Tongue (tissue), 2 donors: ENCODE results near the gene COPA. TPM values are rescaled to one million over a fixed set of nuclear protein-coding genes. Genes with fewer than 3 reads are reported as not detected.
"Not testable (repeated sequence)": the region's sequence is repeated elsewhere in the genome, so short reads cannot be mapped to it uniquely, and the experiment has no call there.

ENCODE experiments used
- DNase-seq: peaks from one replicate; pipeline ENCODE4 v3.0.0-alpha.2; 2015
- total RNA-seq: library from RNA; depleted of rRNA; stranded (reverse); fragments of >200 nt; gene quantifications from one replicate; pipeline ENCODE4 v1.2.3, GENCODE V29; 2014

The COPA gene
- total RNA-seq, 1 donor from 2014 or later: 144 TPM

- no peak for DNase-seq
Observed at GRCh38 chr1:160325252-160325651, 17.8 kb downstream of the COPA start.

- no peak for DNase-seq
Observed at GRCh38 chr1:160322831-160323230, 20.2 kb downstream of the COPA start.

- no peak for DNase-seq
Observed at GRCh38 chr1:160315359-160315758, 27.7 kb downstream of the COPA start.

GRCh38 chr1:160309571-160309970, 33.5 kb downstream of the COPA start:
- no peak for DNase-seq

- no peak for DNase-seq
Observed at GRCh38 chr1:160309185-160309557, 33.9 kb downstream of the COPA start.

- DNase-seq: no peak
Observed at GRCh38 chr1:160308451-160309184, 34.4 kb downstream of the COPA start.

- DNase-seq: no peak
Observed at GRCh38 chr1:160307118-160307791, 35.8 kb downstream of the COPA start.

GRCh38 chr1:160300173-160300572, 42.9 kb downstream of the COPA start:
- no peak for DNase-seq

- DNase-seq: no peak
Observed at GRCh38 chr1:160296036-160296435, 47.0 kb downstream of the COPA start.

- DNase-seq: no peak
Observed at GRCh38 chr1:160293020-160293968, 49.8 kb downstream of the COPA start.

- peak; percentile 84 for DNase-seq
Observed at GRCh38 chr1:160291248-160292220, 51.5 kb downstream of the COPA start.

GRCh38 chr1:160287769-160288168, 55.3 kb downstream of the COPA start:
- not testable (repeated sequence) for DNase-seq

- no peak for DNase-seq
Observed at GRCh38 chr1:160285506-160285905, 57.5 kb downstream of the COPA start.

GRCh38 chr1:160284782-160285344, 58.2 kb downstream of the COPA start, which contains the start of gene PEX19:
PEX19 (minus strand) TSS chr1:160285133; CDS start chr1:160285124, 9 bp downstream.
- DNase-seq: peak; percentile 97

GRCh38 chr1:160284220-160284781, 58.7 kb downstream of the COPA start:
- peak; percentile 55 for DNase-seq

- DNase-seq: no peak
Observed at GRCh38 chr1:160282807-160283206, 60.2 kb downstream of the COPA start.

GRCh38 chr1:160277987-160278386, 65.1 kb downstream of the COPA start:
- DNase-seq: no peak

GRCh38 chr1:160277330-160277729, 65.7 kb downstream of the COPA start:
- no peak for DNase-seq

GRCh38 chr1:160271025-160271424, 72.0 kb downstream of the COPA start:
- DNase-seq: no peak

- DNase-seq: no peak
Observed at GRCh38 chr1:160267284-160267991, 75.6 kb downstream of the COPA start.
